ENCODE data around the gene CHRD.
"Not testable (repeated sequence)": the region's sequence is repeated elsewhere in the genome, so short reads cannot be mapped to it uniquely, and the experiment has no call there.

CHRD gene

DNA sequence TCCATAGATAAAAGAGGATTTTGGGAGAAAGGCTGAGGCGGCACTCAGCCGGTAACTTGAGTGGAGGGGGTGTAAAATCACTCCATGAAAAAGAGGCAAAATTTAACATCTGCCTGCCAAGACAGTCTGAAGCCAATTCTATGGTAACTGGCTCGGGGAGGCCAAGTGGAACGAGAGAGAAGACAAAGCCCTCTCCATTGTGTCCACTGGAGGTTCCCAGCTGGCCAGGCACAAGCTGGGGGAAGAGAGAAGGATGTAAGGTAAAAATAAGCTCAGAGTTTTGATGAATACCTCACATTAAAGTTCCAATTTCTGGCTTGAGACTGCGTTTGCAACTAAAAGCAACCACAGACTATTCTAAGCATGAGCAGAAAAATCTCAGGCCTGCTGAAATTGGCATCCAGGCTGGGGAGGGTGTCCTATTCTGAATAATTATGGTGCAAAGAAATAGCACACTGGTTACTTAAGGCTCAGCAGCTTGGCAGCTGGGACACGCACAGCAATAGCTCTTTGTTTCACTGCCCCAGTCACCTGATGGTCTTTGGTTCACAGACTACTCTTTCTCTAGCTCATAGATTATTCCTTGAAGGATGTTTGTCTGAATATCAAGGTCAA, 48.8 kb downstream of the CHRD start:
- no peak for DNase-seq

DNA sequence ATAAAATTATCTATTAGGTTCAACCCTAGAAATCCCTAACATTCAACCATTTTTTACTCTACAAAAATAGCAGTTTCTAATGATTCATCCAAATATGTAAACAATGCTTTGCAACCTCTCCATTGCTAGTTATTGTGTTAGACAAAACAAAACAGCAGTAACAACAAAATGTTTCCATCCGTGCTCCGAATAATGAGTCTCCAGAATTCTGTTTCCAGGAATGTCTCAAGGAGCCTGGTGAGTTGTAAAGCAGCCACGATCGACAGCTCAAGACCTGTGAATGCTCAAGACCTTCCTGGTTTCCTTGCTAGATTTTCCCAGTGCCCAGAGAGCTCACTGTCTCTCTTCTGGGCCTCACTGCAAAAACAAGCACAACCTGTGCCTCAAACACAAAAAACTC, 49.9 kb downstream of the CHRD start:
- no peak for DNase-seq

DNA sequence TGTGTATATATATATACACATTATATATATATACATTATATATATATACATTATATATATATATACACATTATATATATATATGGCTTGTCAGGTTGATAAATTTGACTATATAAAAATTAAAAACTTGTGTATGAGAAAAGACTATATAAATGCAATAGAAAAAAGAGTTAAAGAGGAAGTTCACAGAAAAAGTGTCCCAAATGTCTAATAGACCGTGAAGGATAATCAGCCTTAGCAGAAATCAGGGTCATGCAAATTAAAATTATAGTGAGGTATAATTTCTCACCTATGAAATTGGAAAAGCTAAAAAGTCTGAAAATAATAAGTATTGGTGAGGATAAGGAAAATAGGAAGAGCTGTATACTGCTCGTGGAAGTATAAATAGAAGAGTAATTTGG, 51.1 kb downstream of the CHRD start:
- no peak for DNase-seq

DNA sequence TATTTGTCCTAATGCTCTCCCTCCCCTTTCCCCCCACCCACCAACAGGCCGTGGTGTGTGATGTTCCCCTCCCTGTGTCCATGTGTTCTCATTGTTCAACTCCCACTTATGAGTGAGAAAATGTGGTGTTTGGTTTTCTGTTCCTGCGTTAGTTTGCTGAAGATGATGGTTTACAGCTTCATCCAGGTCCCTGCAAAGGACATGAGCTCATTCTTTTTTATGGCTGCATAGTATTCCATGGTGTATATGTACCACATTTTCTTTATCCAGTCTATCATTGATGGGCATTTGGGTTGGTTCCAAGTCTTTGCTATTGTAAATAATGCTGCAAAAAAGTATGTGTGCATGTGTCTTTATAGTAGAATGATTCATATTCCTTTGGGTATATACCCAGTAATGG, 53.3 kb downstream of the CHRD start:
- DNase-seq: not testable (repeated sequence)

DNA sequence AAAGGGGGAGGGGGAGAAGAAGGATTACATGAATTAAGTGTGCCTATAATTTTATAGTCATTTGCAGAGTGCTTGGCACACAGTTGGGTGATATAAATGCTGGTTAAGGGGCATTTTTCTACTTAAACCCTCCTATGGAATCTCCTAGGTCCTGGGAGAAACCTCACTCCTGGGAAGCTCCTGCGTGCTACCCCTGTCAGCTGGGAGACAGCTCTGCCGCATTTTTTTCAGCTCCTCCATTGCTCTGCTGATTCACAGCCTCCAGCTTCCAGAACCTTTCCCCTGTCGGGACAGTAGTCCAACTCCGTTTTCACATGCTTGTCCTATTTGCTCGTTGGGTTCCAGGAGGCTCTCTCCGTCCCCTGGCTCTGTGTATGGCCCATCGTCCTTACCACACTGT, 59.2 kb downstream of the CHRD start:
- DNase-seq: no peak

All from NCI-H1694 (cell line).